Endodermal cell (in vitro differentiated cells): ENCODE data around the gene PPFIBP2. TPM values are rescaled to one million over a fixed set of nuclear protein-coding genes. Genes with fewer than 3 reads are reported as not detected.

ENCODE experiments used
- DNase-seq: peaks from one replicate; pipeline ENCODE4 v3.0.0-alpha.2; 2017
- H3K27ac ChIP-seq: 2 replicates; pipeline ENCODE4 v1.5.1; 2013; ENCODE audit warnings: mild to moderate bottlenecking, low read depth, low read length, moderate library complexity
- H3K27me3 ChIP-seq: 2 replicates; pipeline ENCODE4 v1.6.1; 2013; ENCODE audit warnings: mild to moderate bottlenecking, low read length, moderate library complexity; ENCODE audit not compliant: insufficient read depth, control insufficient read depth, poor library complexity, severe bottlenecking
- H3K36me3 ChIP-seq: 2 replicates; pipeline ENCODE4 v1.7.0; 2013; ENCODE audit warnings: mild to moderate bottlenecking, low read length, moderate library complexity; ENCODE audit not compliant: control insufficient read depth, insufficient read depth
- H3K4me1 ChIP-seq: one replicate; pipeline ENCODE4 v1.7.0; 2013; ENCODE audit warnings: low read length; ENCODE audit not compliant: control insufficient read depth, insufficient read depth
- H3K4me3 ChIP-seq: 2 replicates; pipeline ENCODE4 v1.5.1; 2013; ENCODE audit warnings: mild to moderate bottlenecking, low read length, moderate library complexity
- H3K9ac ChIP-seq: 2 replicates; pipeline ENCODE4 v1.6.1; 2013; ENCODE audit warnings: mild to moderate bottlenecking, low read length, moderate library complexity; ENCODE audit not compliant: poor library complexity, severe bottlenecking; ENCODE audit errors: extremely low read depth
- H3K9me3 ChIP-seq: 2 replicates; pipeline ENCODE4 v1.6.1; 2013; ENCODE audit warnings: mild to moderate bottlenecking, low read length, moderate library complexity; ENCODE audit not compliant: control insufficient read depth
- H3K27ac Mint-ChIP-seq: 2 replicates; pipeline ENCODE4 v1.8.0; 2020; ENCODE audit warnings: mixed read lengths
- H3K27me3 Mint-ChIP-seq: 2 replicates; pipeline ENCODE4 v1.8.0; 2021; ENCODE audit warnings: mild to moderate bottlenecking, mixed read lengths; ENCODE audit not compliant: insufficient read depth
- H3K36me3 Mint-ChIP-seq: 2 replicates; pipeline ENCODE4 v1.8.0; 2020; ENCODE audit warnings: low read depth, mixed read lengths
- H3K4me1 Mint-ChIP-seq: 2 replicates; pipeline ENCODE4 v1.8.0; 2020; ENCODE audit warnings: mixed read lengths
- H3K4me3 Mint-ChIP-seq: 2 replicates; pipeline ENCODE4 v1.8.0; 2020; ENCODE audit warnings: mild to moderate bottlenecking, moderate library complexity, mixed read lengths
- H3K9me3 Mint-ChIP-seq: 2 replicates; pipeline ENCODE4 v1.8.0; 2020; ENCODE audit warnings: mild to moderate bottlenecking, mixed read lengths
- WGBS, 2 experiments: methylation state at CpG; one replicate each; pipeline versions ENCODE4 v1.1.5 to v1.1.7; 2013; ENCODE audit warnings: missing lambda C conversion rate in 2 of 2, mixed read lengths in 1 of 2; ENCODE audit not compliant: insufficient coverage in 1 of 2, insufficient read length in 1 of 2; 5-methylcytosine and 5-hydroxymethylcytosine counted together
- total RNA-seq, 2 donors: library from RNA; stranded (reverse); fragmentation: NEBNext Ultra II Directional in 1 of 2; extraction: Animal tissue kit (Norgen Biotek cat#: 25700) in 1 of 2; gene quantifications; 2 replicates in 1 of 2; 3 replicates in 1 of 2; pipeline ENCODE4 v1.2.1, GENCODE V29; 2021
- TF ChIP-seq, protein P1 (sequence below): fragments of 200-600 bp; sonication (generic); conservative IDR thresholded peaks from 2 replicates; pipeline ENCODE4 v1.5.0; 2021; ENCODE audit warnings: antibody characterized with exemption, mild to moderate bottlenecking

Gene PPFIBP2
- total RNA-seq, 2 donors from 2014 or later: 149 to 195 TPM

DNA sequence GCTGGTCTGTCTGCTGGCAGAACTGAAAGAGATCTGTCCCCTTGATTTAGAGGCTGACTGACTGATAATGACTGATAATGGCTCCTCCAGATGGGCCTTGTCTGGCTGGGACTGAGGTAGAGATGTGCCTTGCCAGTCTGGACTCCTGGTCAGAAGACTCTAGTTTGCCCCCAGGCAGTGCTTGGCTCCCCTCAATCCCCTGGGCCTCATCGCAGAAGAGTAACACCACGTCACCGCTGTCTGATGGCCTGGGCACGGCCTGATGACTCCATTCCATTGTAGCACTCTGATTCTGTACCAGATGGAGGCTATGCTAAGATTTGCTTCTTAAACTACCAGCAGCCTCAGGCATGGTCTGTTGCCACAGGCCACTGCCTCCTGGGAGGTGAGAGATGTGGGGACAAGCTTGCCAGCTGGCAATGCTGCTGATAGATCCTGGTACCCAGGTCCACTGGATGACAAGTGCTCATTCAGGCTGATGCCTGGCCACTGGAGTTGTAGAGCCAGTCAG lies 140.5 kb downstream of the PPFIBP2 start:
- TF ChIP-seq, protein P1, sequence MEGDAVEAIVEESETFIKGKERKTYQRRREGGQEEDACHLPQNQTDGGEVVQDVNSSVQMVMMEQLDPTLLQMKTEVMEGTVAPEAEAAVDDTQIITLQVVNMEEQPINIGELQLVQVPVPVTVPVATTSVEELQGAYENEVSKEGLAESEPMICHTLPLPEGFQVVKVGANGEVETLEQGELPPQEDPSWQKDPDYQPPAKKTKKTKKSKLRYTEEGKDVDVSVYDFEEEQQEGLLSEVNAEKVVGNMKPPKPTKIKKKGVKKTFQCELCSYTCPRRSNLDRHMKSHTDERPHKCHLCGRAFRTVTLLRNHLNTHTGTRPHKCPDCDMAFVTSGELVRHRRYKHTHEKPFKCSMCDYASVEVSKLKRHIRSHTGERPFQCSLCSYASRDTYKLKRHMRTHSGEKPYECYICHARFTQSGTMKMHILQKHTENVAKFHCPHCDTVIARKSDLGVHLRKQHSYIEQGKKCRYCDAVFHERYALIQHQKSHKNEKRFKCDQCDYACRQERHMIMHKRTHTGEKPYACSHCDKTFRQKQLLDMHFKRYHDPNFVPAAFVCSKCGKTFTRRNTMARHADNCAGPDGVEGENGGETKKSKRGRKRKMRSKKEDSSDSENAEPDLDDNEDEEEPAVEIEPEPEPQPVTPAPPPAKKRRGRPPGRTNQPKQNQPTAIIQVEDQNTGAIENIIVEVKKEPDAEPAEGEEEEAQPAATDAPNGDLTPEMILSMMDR: no peak
- no peak overlapping the region for H3K4me3 ChIP-seq
- 94 to 100% methylated on average over 3 to 4 of the region's 4 CpGs for WGBS, 2 experiments
- peaks cover 6% of the 10 kb centered on the region for H3K9me3 ChIP-seq
- no peak overlapping the region for H3K4me3 Mint-ChIP-seq
- no peaks in the 10 kb centered on the region for H3K4me1 Mint-ChIP-seq
- H3K36me3 ChIP-seq: peaks cover 88% of the 10 kb centered on the region
- no peaks in the 10 kb centered on the region for H3K27me3 ChIP-seq
- DNase-seq: no peak
- H3K9me3 Mint-ChIP-seq: peaks cover 6% of the 10 kb centered on the region
- H3K36me3 Mint-ChIP-seq: peaks cover 85% of the 10 kb centered on the region
- H3K27ac ChIP-seq: peak overlapping the region; percentile 40
- H3K9ac ChIP-seq: no peak overlapping the region
- no peaks in the 10 kb centered on the region for H3K27me3 Mint-ChIP-seq
- no peak overlapping the region for H3K27ac Mint-ChIP-seq
- no peaks in the 10 kb centered on the region for H3K4me1 ChIP-seq

DNA sequence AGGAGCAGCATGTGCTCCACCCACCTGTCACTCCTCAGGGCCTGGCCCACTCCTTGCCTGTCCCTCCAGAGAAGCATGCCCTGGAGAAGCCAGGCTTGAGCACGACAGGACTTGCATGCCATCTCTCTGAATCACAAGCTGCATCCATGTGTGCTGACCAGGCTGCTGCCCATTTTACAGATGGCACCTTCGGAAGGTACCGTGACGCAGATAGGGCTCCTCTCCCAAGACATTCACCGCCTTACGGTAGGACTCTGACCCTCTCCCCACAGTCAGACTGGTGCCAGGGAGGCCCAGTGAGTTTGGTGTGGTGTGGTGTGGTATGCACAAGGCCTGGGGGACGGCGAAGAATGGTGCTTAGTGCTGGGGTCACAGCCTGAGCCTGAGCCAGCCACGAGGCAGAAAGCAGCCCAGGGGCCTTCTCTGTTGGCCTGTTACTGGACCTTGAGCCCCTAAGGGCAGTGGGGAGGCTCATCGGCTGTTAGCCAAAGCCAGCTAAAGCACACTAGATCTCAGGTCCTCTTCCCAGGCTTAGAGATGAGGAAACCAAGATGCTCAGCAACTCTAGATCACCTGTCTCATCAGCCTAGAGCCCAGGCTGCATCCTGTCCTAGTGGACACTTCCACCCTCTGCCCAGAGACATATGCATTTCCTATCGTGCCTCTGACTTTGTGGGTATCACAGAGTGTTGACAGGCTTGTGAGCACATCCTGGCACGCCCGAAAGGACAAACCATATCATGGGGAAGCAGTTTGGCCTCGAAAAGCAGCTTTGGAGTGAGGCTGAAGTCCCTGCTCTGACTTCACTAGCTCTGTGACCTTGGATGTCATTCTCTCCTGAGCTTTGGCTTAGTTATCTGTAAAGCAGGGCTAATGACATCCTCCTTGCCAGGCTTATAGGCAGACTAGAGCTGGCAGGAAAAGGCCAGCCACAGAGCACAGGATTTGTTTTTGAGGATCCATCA lies 141.7 kb downstream of the PPFIBP2 start:
- no peak overlapping the region for H3K9ac ChIP-seq

DNA sequence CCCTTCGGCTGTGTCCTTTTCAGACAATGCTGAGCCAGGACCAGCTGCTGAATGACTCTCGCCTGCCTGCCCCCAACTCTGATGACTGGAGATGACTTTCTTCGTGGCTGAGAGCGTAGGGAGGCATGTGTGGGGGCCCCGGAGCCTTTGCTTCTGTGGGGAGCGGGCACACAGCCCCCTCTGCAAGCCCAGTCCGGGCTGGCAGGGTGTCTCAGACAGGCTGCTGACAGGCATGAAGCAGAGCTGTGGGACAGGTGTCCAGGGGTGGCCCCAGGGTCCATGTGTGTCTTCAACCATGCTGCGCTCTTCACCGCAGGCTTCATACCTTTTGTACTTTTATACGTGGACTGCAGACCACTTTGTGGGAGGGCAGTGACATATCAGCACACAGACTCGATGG lies 142.9 kb downstream of the PPFIBP2 start:
- Histone ChIP-seq H3K4me3 (no peak overlapping the region), H3K27me3 (no peaks in the 10 kb centered on the region), H3K36me3 (peaks cover 63% of the 10 kb centered on the region), H3K9ac (no peak overlapping the region), H3K4me1 (no peaks in the 10 kb centered on the region), H3K27ac (no peak overlapping the region), H3K9me3 (peaks cover 6% of the 10 kb centered on the region)
- Mint-ChIP-seq H3K9me3 (peaks cover 13% of the 10 kb centered on the region), H3K4me3 (no peak overlapping the region), H3K36me3 (peaks cover 70% of the 10 kb centered on the region), H3K4me1 (no peaks in the 10 kb centered on the region), H3K27ac (no peak overlapping the region), H3K27me3 (no peaks in the 10 kb centered on the region)
- TF ChIP-seq, protein P1: no peak
- WGBS, 2 experiments: 95% methylated on average over 6 to 11 of the region's 11 CpGs
- no peak for DNase-seq

More for the DNA sequence above, 141.7 kb downstream of the PPFIBP2 start:
- H3K9me3 Mint-ChIP-seq: peaks cover 6% of the 10 kb centered on the region
- H3K36me3 Mint-ChIP-seq: peaks cover 73% of the 10 kb centered on the region
- Histone ChIP-seq H3K27ac (no peak overlapping the region), H3K36me3 (peaks cover 75% of the 10 kb centered on the region), H3K4me1 (no peaks in the 10 kb centered on the region), H3K27me3 (no peaks in the 10 kb centered on the region), H3K4me3 (no peak overlapping the region), H3K9me3 (peaks cover 6% of the 10 kb centered on the region)
- no peak for DNase-seq
- WGBS, 2 experiments: 87 to 90% methylated on average over 6 to 14 of the region's 14 CpGs
- no peaks in the 10 kb centered on the region for H3K27me3 Mint-ChIP-seq
- H3K4me1 Mint-ChIP-seq: no peaks in the 10 kb centered on the region
- no peak overlapping the region for H3K27ac Mint-ChIP-seq
- TF ChIP-seq, protein P1: no peak
- H3K4me3 Mint-ChIP-seq: no peak overlapping the region
